Activated T-helper 1 cell treated with Interleukin-2 at 50 U/mL for 16 hours (primary cell): ENCODE measurements around the gene LAMP1.
"Not testable (repeated sequence)": the region's sequence is repeated elsewhere in the genome, so short reads cannot be mapped to it uniquely, and the experiment has no call there.

Experiments
- DNase-seq: peaks from one replicate; pipeline ENCODE4 v3.0.0-alpha.2; 2020; ENCODE audit warnings: low read depth

The LAMP1 gene

GRCh38 chr13:113297370-113298042 is 467 bp downstream of the LAMP1 start:
- peak; percentile 24 for DNase-seq

GRCh38 chr13:113298043-113298945 is 1.3 kb downstream of the LAMP1 start:
- DNase-seq = no peak

- DNase-seq = no peak
Measured at GRCh38 chr13:113299951-113300350, 2.9 kb downstream of the LAMP1 start.

GRCh38 chr13:113302986-113303385 is 5.9 kb downstream of the LAMP1 start:
- DNase-seq = no peak

GRCh38 chr13:113304121-113304520 is 7.1 kb downstream of the LAMP1 start:
- DNase-seq = no peak

GRCh38 chr13:113305208-113305607 is 8.2 kb downstream of the LAMP1 start:
- no peak for DNase-seq

GRCh38 chr13:113307491-113307890 is 10.5 kb downstream of the LAMP1 start:
- DNase-seq = no peak

GRCh38 chr13:113309473-113309872 is 12.4 kb downstream of the LAMP1 start:
- DNase-seq = no peak

- not testable (repeated sequence) for DNase-seq
Measured at GRCh38 chr13:113314112-113314511, 17.1 kb downstream of the LAMP1 start.

- DNase-seq = not testable (repeated sequence)
Measured at GRCh38 chr13:113314895-113315470, 17.9 kb downstream of the LAMP1 start.

- no peak for DNase-seq
Measured at GRCh38 chr13:113315992-113316391, 19.0 kb downstream of the LAMP1 start.

GRCh38 chr13:113317031-113317430 is 20.0 kb downstream of the LAMP1 start:
- DNase-seq = no peak

GRCh38 chr13:113318956-113319355 is 21.9 kb downstream of the LAMP1 start:
- DNase-seq = no peak

GRCh38 chr13:113319371-113319770 is 22.3 kb downstream of the LAMP1 start:
- no peak for DNase-seq

GRCh38 chr13:113320226-113320875 is 23.3 kb downstream of the LAMP1 start:
- DNase-seq = no peak

- no peak for DNase-seq
Measured at GRCh38 chr13:113321546-113321945, 24.5 kb downstream of the LAMP1 start.

GRCh38 chr13:113322043-113322461 is 25.0 kb downstream of the LAMP1 start:
- DNase-seq = no peak

GRCh38 chr13:113322890-113323651 is 26.0 kb downstream of the LAMP1 start:
- no peak for DNase-seq

GRCh38 chr13:113323869-113324268 is 26.8 kb downstream of the LAMP1 start:
- DNase-seq = no peak

- DNase-seq = no peak
Measured at GRCh38 chr13:113324398-113324797, 27.4 kb downstream of the LAMP1 start.

- no peak for DNase-seq
Measured at GRCh38 chr13:113325779-113326178, 28.7 kb downstream of the LAMP1 start.

- no peak for DNase-seq
Measured at GRCh38 chr13:113327391-113327765, 30.3 kb downstream of the LAMP1 start.
